ENCODE results near the gene ERCC8.

- TF ChIP-seq RAD21 (IDR thresholded peaks at IDR 0.05; ENCODE audit: low read depth) (no peak), YY1 (IDR thresholded peaks at IDR 0.05; ENCODE audit: low read depth) (no peak), CEBPB (IDR thresholded peaks at IDR 0.05) (no peak), EP300 (IDR thresholded peaks at IDR 0.05; ENCODE audit: borderline replicate concordance) (no peak), CREB1 (IDR thresholded peaks at IDR 0.05; ENCODE audit: low read depth) (no peak), ZBTB7A (IDR thresholded peaks at IDR 0.05; ENCODE audit: low read depth) (no peak), USF1 (IDR thresholded peaks at IDR 0.05) (no peak), MAX (IDR thresholded peaks at IDR 0.05) (no peak), TEAD4 (IDR thresholded peaks at IDR 0.05) (no peak), REST (IDR thresholded peaks at IDR 0.05; ENCODE audit: low read depth) (no peak), TAF1 (IDR thresholded peaks at IDR 0.05; ENCODE audit: low read depth) (no peak), TCF12 (IDR thresholded peaks at IDR 0.05; ENCODE audit: low read depth) (no peak)
Observed at GRCh38 chr5:60841361-60841760, 103.5 kb downstream of the ERCC8 start.

Measured in Ishikawa (cell line).